Esophagus squamous epithelium (tissue), 4 donors: ENCODE measurements around the gene TFPT.

ENCODE experiments used
- CTCF ChIP-seq, 6 experiments: fragments of 450-650 bp in 4 of 6; fragments of 200-600 bp in 2 of 6; sonication (generic) in 2 of 6; IDR thresholded peaks; one replicate each; pipeline ENCODE4 v1.5.1; 2016 to 2019; ENCODE audit warnings: antibody characterized with exemption in 6 of 6, mild to moderate bottlenecking in 4 of 6, moderate library complexity in 4 of 6
- POLR2A ChIP-seq, 4 donors: fragments of 450-650 bp; IDR thresholded peaks; one replicate each; pipeline ENCODE4 v1.6.1; 2017; ENCODE audit warnings: antibody characterized with exemption in 4 of 4, mild to moderate bottlenecking in 4 of 4, moderate library complexity in 3 of 4

DNA sequence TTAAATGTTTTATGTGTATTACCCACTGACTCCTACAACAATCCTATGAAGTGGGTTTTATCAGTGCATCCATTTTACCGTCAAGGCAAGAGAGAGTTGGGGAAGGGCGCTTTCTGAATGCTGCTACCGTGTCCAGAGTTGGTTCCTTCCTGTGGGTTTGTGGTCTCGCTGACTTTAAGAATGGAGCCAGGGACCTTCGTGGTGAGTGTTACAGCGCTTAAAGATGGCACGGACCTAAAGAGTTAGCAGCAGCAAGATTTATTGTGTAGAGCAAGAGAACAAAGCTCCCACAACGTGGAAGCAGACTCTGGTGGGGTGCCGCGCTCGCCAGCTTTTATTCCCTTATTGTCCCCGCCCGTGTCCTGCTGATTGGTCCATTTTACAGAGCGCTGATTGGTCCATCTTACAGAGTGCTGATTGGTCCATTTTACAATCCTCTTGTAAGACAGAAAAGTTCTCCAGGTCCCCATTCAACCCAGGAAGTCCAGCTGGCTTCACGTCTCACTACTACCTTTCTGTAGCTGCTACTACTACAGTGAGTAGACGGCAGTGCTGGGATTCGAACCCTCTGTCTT, 20.9 kb downstream of the TFPT start:
- TF ChIP-seq CTCF (IDR thresholded peaks at IDR 0.05) = no peak
- TF ChIP-seq POLR2A (IDR thresholded peaks at IDR 0.05) = no peak
